HepG2 (cell line): ENCODE measurements around the gene WDR70. TPM values are rescaled to one million over a fixed set of nuclear protein-coding genes. Genes with fewer than 3 reads are reported as not detected.

ENCODE experiments used
- ATAC-seq: fragments of 200-7000 bp; cut with Tn5 transposase; 3 replicates; pipeline ENCODE4 v1.9.1; 2020; ENCODE audit warnings: mild to moderate bottlenecking, moderate library complexity
- BruUV-seq: library from RNA; stranded (reverse); fragments of 400-500 nt; replicated peaks from 2 replicates; lab custom pipeline; 2021; lab: Mats Ljungman, UMichigan
- CTCF ChIA-PET: fragments of 300-600 bp; formaldehyde crosslinking; extraction: SDS; loops from one replicate; lab custom pipeline; 2021; ENCODE audit warnings: low total read pairs, inconsistent platforms, low intra/inter-chr PET ratio; lab: Yijun Ruan, JAX
- POLR2A ChIA-PET: fragments of 350-600 bp; sonication (Branson Sonifier 250); formaldehyde crosslinking; loops from one replicate; lab custom pipeline; 2020; ENCODE audit warnings: antibody characterized with exemption, inconsistent platforms; lab: Yijun Ruan, JAX
- DNase-seq: peaks from one replicate; pipeline ENCODE4 v3.0.0-alpha.2; 2015; ENCODE audit warnings: low spot score
- FAIRE-seq: peaks from 3 replicates; lab custom pipeline; 2011; peaks lifted over from hg19 to GRCh38; lab: Jason Lieb, UNC
- H2AFZ ChIP-seq: one replicate; pipeline ENCODE4 v1.6.1; 2011; ENCODE audit warnings: low read length, inconsistent platforms
- H3K27ac ChIP-seq: fragments of 300-600 bp; 3 replicates; pipeline ENCODE4 v1.8.0; 2011; ENCODE audit warnings: mixed run types, mild to moderate bottlenecking, mixed read lengths, low read length, inconsistent platforms; ENCODE audit not compliant: insufficient read depth; ENCODE audit errors: extremely low read length
- H3K27me3 ChIP-seq, 2 experiments: fragments of 200-600 bp in 1 of 2; 2 replicates in 1 of 2; 3 replicates in 1 of 2; pipeline versions ENCODE4 v1.6.0 to v1.8.0; 2011; ENCODE audit warnings: low read length in 2 of 2, mild to moderate bottlenecking in 2 of 2, moderate library complexity in 2 of 2, inconsistent platforms in 1 of 2; ENCODE audit not compliant: insufficient read depth in 2 of 2, control insufficient read depth in 1 of 2
- H3K36me3 ChIP-seq, 2 experiments: fragments of 200-600 bp in 1 of 2; replicated peaks in 1 of 2; 2 replicates in 1 of 2; 3 replicates in 1 of 2; pipeline versions ENCODE4 v1.5.1 to v1.8.0; 2011; ENCODE audit warnings: low read length in 2 of 2, inconsistent platforms in 1 of 2; ENCODE audit not compliant: insufficient read depth in 2 of 2, control insufficient read depth in 1 of 2
- H3K4me1 ChIP-seq: 2 replicates; pipeline ENCODE4 v1.5.1; 2012; ENCODE audit warnings: low read length, inconsistent platforms; ENCODE audit not compliant: insufficient read depth
- H3K4me2 ChIP-seq: 2 replicates; pipeline ENCODE4 v1.6.0; 2011; ENCODE audit warnings: low read depth, low read length, inconsistent platforms
- H3K4me3 ChIP-seq, 3 experiments: fragments of 200-600 bp in 1 of 3; sonication (generic), shearing (Covaris generic) in 1 of 3; replicated peaks in 1 of 3; 2 replicates each; pipeline ENCODE4 v1.5.1; 2011 to 2016; ENCODE audit warnings: low read length in 3 of 3, inconsistent platforms in 2 of 3, low read depth in 2 of 3, mild to moderate bottlenecking in 2 of 3, control low read depth in 1 of 3, mixed read lengths in 1 of 3; ENCODE audit not compliant: insufficient read depth in 1 of 3
- H3K79me2 ChIP-seq: one replicate; pipeline ENCODE4 v1.6.1; 2011; ENCODE audit warnings: low read length, inconsistent platforms; ENCODE audit not compliant: insufficient read depth
- H3K9ac ChIP-seq: 2 replicates; pipeline ENCODE4 v1.6.0; 2011; ENCODE audit warnings: mild to moderate bottlenecking, low read depth, low read length, inconsistent platforms; ENCODE audit not compliant: insufficient read depth
- H3K9me3 ChIP-seq: 2 replicates; pipeline ENCODE4 v1.5.1; 2012; ENCODE audit warnings: mild to moderate bottlenecking, low read length
- H4K20me1 ChIP-seq: 2 replicates; pipeline ENCODE4 v1.6.0; 2011; ENCODE audit warnings: inconsistent platforms, mild to moderate bottlenecking, low read length, moderate library complexity; ENCODE audit not compliant: insufficient read depth
- ATAD3A ChIP-seq: sonication (generic); formaldehyde crosslinking; IDR thresholded peaks from 2 replicates; pipeline ENCODE4 v1.4.0; 2020; ENCODE audit warnings: missing genetic modification reagents
- IRF1 ChIP-seq: sonication (generic); formaldehyde crosslinking; IDR thresholded peaks from 2 replicates; pipeline ENCODE4 v1.4.0; 2020; ENCODE audit warnings: low read depth, mild to moderate bottlenecking, missing genetic modification reagents
- KDM1A ChIP-seq: IDR thresholded peaks from 2 replicates; pipeline ENCODE4 v1.6.1; 2016; ENCODE audit warnings: missing compliant biosample characterization
- MAFG ChIP-seq: sonication (generic); formaldehyde crosslinking; IDR thresholded peaks from 2 replicates; pipeline ENCODE4 v1.5.1; 2020; ENCODE audit warnings: mild to moderate bottlenecking, missing genetic modification reagents
- MEIS2 ChIP-seq: sonication (generic); formaldehyde crosslinking; IDR thresholded peaks from 2 replicates; pipeline ENCODE4 v1.9.0; 2021; ENCODE audit warnings: mild to moderate bottlenecking, missing genetic modification reagents
- NAIF1 ChIP-seq: sonication (generic); formaldehyde crosslinking; IDR thresholded peaks from 2 replicates; pipeline ENCODE4 v1.5.0; 2020; ENCODE audit warnings: mild to moderate bottlenecking, missing genetic modification reagents, borderline replicate concordance
- POLR2AphosphoS5 ChIP-seq: IDR thresholded peaks from 2 replicates; pipeline ENCODE4 v1.6.1; 2012; ENCODE audit warnings: low read depth, low read length
- PREB ChIP-seq: sonication (generic); formaldehyde crosslinking; IDR thresholded peaks from 2 replicates; pipeline ENCODE4 v1.4.0; 2020; ENCODE audit warnings: missing genetic modification reagents
- SP4 ChIP-seq: sonication (generic); formaldehyde crosslinking; IDR thresholded peaks from 2 replicates; pipeline ENCODE4 v1.8.1; 2023; ENCODE audit warnings: mild to moderate bottlenecking, missing genetic modification reagents
- SPEN ChIP-seq: sonication (generic); formaldehyde crosslinking; IDR thresholded peaks from 2 replicates; pipeline ENCODE4 v1.5.1; 2020; ENCODE audit warnings: low read depth, mild to moderate bottlenecking, missing genetic modification reagents
- TAF15 ChIP-seq: fragments of 200-400 bp; formaldehyde crosslinking; IDR thresholded peaks from one replicate; pipeline ENCODE4 v1.6.1; 2018; ENCODE audit warnings: mild to moderate bottlenecking, low read depth, low read length; ENCODE audit not compliant: poor library complexity, severe bottlenecking
- ZNF260 ChIP-seq: sonication (generic); formaldehyde crosslinking; IDR thresholded peaks from 2 replicates; pipeline ENCODE4 v1.4.0; 2020; ENCODE audit warnings: missing genetic modification reagents, low read depth, mild to moderate bottlenecking, borderline replicate concordance
- WGBS: methylation state at CpG from one replicate; pipeline ENCODE4 v1.1.6; 2017; ENCODE audit warnings: low lambda C conversion rate; 5-methylcytosine and 5-hydroxymethylcytosine counted together
- in situ Hi-C: cut with HindIII; loops from 2 replicates; pipeline ENCODE4 v1.10.0; 2017; ENCODE audit warnings: low pct_unique_long_range_greater_than_20kb; ENCODE audit not compliant: extremely low pct_ligation_motif_present
- intact Hi-C: fragments of 100-400 bp; cut with micrococcal nuclease; formaldehyde crosslinking; loops from one replicate; pipeline ENCODE4 v1.10.0; 2022; ENCODE audit not compliant: unreplicated experiment
- polyA plus RNA-seq, 8 experiments: library from polyadenylated mRNA; depleted of rRNA in 3 of 8; stranded (reverse) in 7 of 8; unstranded in 1 of 8; fragments of >200 nt; fragmentation: Illumina TruSeq in 4 of 8; extraction: Trizol in 4 of 8; gene quantifications; 2 replicates each; pipeline versions ENCODE4 v1.2.1 to v1.2.3, GENCODE V29; 2011 to 2016; ENCODE audit warnings: low read depth in 4 of 8, missing spikeins in 1 of 8, mixed read lengths in 1 of 8; ENCODE audit not compliant: insufficient read depth in 1 of 8
- total RNA-seq, 5 experiments: library from RNA; depleted of rRNA; stranded (reverse); fragments of >200 nt; fragmentation: Illumina TruSeq; extraction: Trizol; gene quantifications; 2 replicates each; pipeline ENCODE4 v1.2.3, GENCODE V29; 2016; ENCODE audit warnings: low read depth in 1 of 5

WDR70 gene
- total and polyA plus RNA-seq, 2 of the 13 experiments (the other 11 are each of a cell fraction or from before 2014, with no cell fraction given) = 14.6 to 30.6 TPM

GRCh38 chr5:37496902-37497445 lies 117.9 kb downstream of the WDR70 start (continued):
- TF ChIP-seq IRF1 (CRISPR knock-in tag) (no peak), POLR2AphosphoS5 (no peak)

- CTCF ChIA-PET = no interaction called here
- H2AFZ ChIP-seq = no peak overlapping the region
- H3K4me1 ChIP-seq = no peaks in the 10 kb centered on the region
- H3K9ac ChIP-seq = no peak overlapping the region
- 100% methylated on average over 1 of the region's 1 CpG for WGBS
- TF ChIP-seq MEIS2 (CRISPR knock-in tag) (no peak), ATAD3A (CRISPR knock-in tag) (no peak), KDM1A (CRISPR knock-in tag) (no peak), ZNF260 (no peak), SP4 (no peak), TAF15 (no peak), NAIF1 (CRISPR knock-in tag) (no peak), SPEN (CRISPR knock-in tag) (no peak), PREB (CRISPR knock-in tag) (no peak), MAFG (CRISPR knock-in tag) (no peak)
- no peak overlapping the region for H3K4me2 ChIP-seq
- ATAC-seq (no peak), DNase-seq (peak; percentile 3), FAIRE-seq (no peak)
- no peaks in the 10 kb centered on the region for H3K79me2 ChIP-seq
- intact Hi-C loops (no loop called here), in situ Hi-C loops (no loop called here)
- BruUV-seq = no TSS peak
- H4K20me1 ChIP-seq = no peaks in the 10 kb centered on the region
- no peak overlapping the region for H3K4me3 ChIP-seq
- H3K9me3 ChIP-seq = no peaks in the 10 kb centered on the region
- peaks cover 0 to 10% of the 10 kb centered on the region in 2 experiments; a peak in 1 of 5 replicates for H3K36me3 ChIP-seq
- no peaks in the 10 kb centered on the region for H3K27me3 ChIP-seq
- no peak overlapping the region for H3K27ac ChIP-seq
- POLR2A ChIA-PET = no interaction called here
Measured at GRCh38 chr5:37501152-37501551, 122.0 kb downstream of the WDR70 start.
